GM23338 (cell line): ENCODE measurements around the gene GGT7. TPM values are rescaled to one million over a fixed set of nuclear protein-coding genes. Genes with fewer than 3 reads are reported as not detected.

Source experiments
- ATAC-seq: fragments of 200-7000 bp; cut with Tn5 transposase; 3 replicates; pipeline ENCODE4 v1.9.1; 2020
- DNase-seq: peaks from one replicate; pipeline ENCODE4 v3.0.0-alpha.2; 2015; ENCODE audit warnings: low spot score
- H2AFZ ChIP-seq: fragments of 200-600 bp; sonication (generic); 2 replicates; pipeline ENCODE4 v1.8.0; 2016; ENCODE audit warnings: antibody characterized with exemption, mild to moderate bottlenecking, moderate library complexity
- H3F3A ChIP-seq: fragments of 200-600 bp; sonication (generic); replicated peaks from 2 replicates; pipeline ENCODE4 v1.8.0; 2017; ENCODE audit warnings: antibody characterized with exemption, mixed run types, low read depth
- H3K27ac ChIP-seq: fragments of 200-600 bp; sonication (generic); 2 replicates; pipeline ENCODE4 v1.6.1; 2016; ENCODE audit warnings: low read depth
- H3K27me3 ChIP-seq: fragments of 200-600 bp; sonication (generic); 2 replicates; pipeline ENCODE4 v1.8.0; 2016; ENCODE audit warnings: mild to moderate bottlenecking, mixed run types, moderate library complexity; ENCODE audit not compliant: insufficient read depth
- H3K36me3 ChIP-seq: fragments of 200-600 bp; sonication (generic); 2 replicates; pipeline ENCODE4 v1.8.0; 2016; ENCODE audit warnings: mild to moderate bottlenecking; ENCODE audit not compliant: insufficient read depth
- H3K4me1 ChIP-seq: fragments of 200-600 bp; sonication (generic); 2 replicates; pipeline ENCODE4 v1.8.0; 2016; ENCODE audit warnings: mild to moderate bottlenecking, moderate library complexity; ENCODE audit not compliant: insufficient read depth
- H3K4me2 ChIP-seq: fragments of 200-600 bp; sonication (generic); 2 replicates; pipeline ENCODE4 v1.7.1; 2017; ENCODE audit warnings: mixed run types
- H3K4me3 ChIP-seq: fragments of 200-600 bp; sonication (generic); 2 replicates; pipeline ENCODE4 v1.6.1; 2016; ENCODE audit warnings: mixed run types
- H3K79me2 ChIP-seq: fragments of 200-600 bp; sonication (generic); replicated peaks from 2 replicates; pipeline ENCODE4 v1.8.0; 2017; ENCODE audit warnings: mild to moderate bottlenecking; ENCODE audit not compliant: insufficient read depth
- H3K9me2 ChIP-seq: fragments of 200-600 bp; sonication (generic); 2 replicates; pipeline ENCODE4 v1.8.0; 2017; ENCODE audit not compliant: insufficient read depth
- H4K20me1 ChIP-seq: fragments of 200-600 bp; sonication (generic); replicated peaks from 2 replicates; pipeline ENCODE4 v1.8.0; 2017; ENCODE audit warnings: mild to moderate bottlenecking; ENCODE audit not compliant: insufficient read depth
- H3K27ac Mint-ChIP-seq: 2 replicates; pipeline ENCODE4 v1.8.0; 2020; ENCODE audit warnings: inconsistent platforms, mild to moderate bottlenecking, moderate library complexity, mixed read lengths
- H3K27me3 Mint-ChIP-seq: 3 replicates; pipeline ENCODE4 v1.8.0; 2022; ENCODE audit warnings: low read depth, mild to moderate bottlenecking, moderate library complexity, mixed read lengths, inconsistent platforms; ENCODE audit not compliant: insufficient read depth, poor library complexity
- H3K36me3 Mint-ChIP-seq: 3 replicates; pipeline ENCODE4 v1.8.0; 2021; ENCODE audit warnings: low read depth, mild to moderate bottlenecking, inconsistent platforms, moderate library complexity, mixed read lengths
- H3K4me1 Mint-ChIP-seq: 3 replicates; pipeline ENCODE4 v1.8.0; 2020; ENCODE audit warnings: mild to moderate bottlenecking, inconsistent platforms, mixed read lengths
- H3K4me3 Mint-ChIP-seq: 3 replicates; pipeline ENCODE4 v1.8.0; 2021; ENCODE audit warnings: moderate library complexity, mild to moderate bottlenecking, inconsistent platforms, mixed read lengths
- H3K9me3 Mint-ChIP-seq: 3 replicates; pipeline ENCODE4 v1.8.0; 2020; ENCODE audit warnings: moderate library complexity, mild to moderate bottlenecking, inconsistent platforms, mixed read lengths
- CREB1 ChIP-seq: fragments of 250-450 bp; sonication (Bioruptor Pico); IDR thresholded peaks from 2 replicates; pipeline ENCODE4 v1.5.0; 2020; ENCODE audit warnings: low read depth, mild to moderate bottlenecking, moderate library complexity
- CTCF ChIP-seq, 2 experiments: fragments of 200-600 bp in 1 of 2; sonication (generic) in 1 of 2; conservative IDR thresholded peaks; 2 replicates each; pipeline versions ENCODE4 v1.5.1 to v1.6.1; 2016 to 2017; ENCODE audit warnings: antibody characterized with exemption in 2 of 2, low read depth in 2 of 2, mild to moderate bottlenecking in 2 of 2, moderate library complexity in 1 of 2
- ETS1 ChIP-seq: IDR thresholded peaks from 2 replicates; pipeline ENCODE4 v1.6.1; 2016; ENCODE audit warnings: antibody characterized with exemption
- EZH2 ChIP-seq: fragments of 200-600 bp; sonication (generic); IDR thresholded peaks from one replicate; pipeline ENCODE4 v1.8.0; 2017; ENCODE audit warnings: antibody characterized with exemption, mild to moderate bottlenecking, low read depth; ENCODE audit not compliant: unreplicated experiment
- EZH2phosphoT487 ChIP-seq: fragments of 200-600 bp; sonication (generic); IDR thresholded peaks from one replicate; pipeline ENCODE4 v1.8.1; 2018; ENCODE audit warnings: antibody characterized with exemption; ENCODE audit not compliant: unreplicated experiment
- JUNB ChIP-seq: IDR thresholded peaks from one replicate; pipeline ENCODE4 v1.6.1; 2016; ENCODE audit warnings: antibody characterized with exemption; ENCODE audit not compliant: unreplicated experiment
- NANOG ChIP-seq: IDR thresholded peaks from 2 replicates; pipeline ENCODE4 v1.6.1; 2016; ENCODE audit warnings: antibody characterized with exemption, borderline replicate concordance
- POLR2AphosphoS5 ChIP-seq: IDR thresholded peaks from 2 replicates; pipeline ENCODE4 v1.6.1; 2016; ENCODE audit warnings: antibody characterized with exemption, low read depth
- REST ChIP-seq: IDR thresholded peaks from one replicate; pipeline ENCODE4 v1.6.1; 2018; ENCODE audit warnings: antibody characterized with exemption; ENCODE audit not compliant: unreplicated experiment
- STAT1 ChIP-seq: IDR thresholded peaks from one replicate; pipeline ENCODE4 v1.6.1; 2016; ENCODE audit warnings: antibody characterized with exemption; ENCODE audit not compliant: unreplicated experiment
- ZNF114 ChIP-seq: fragments of 250-450 bp; sonication (Bioruptor Pico); IDR thresholded peaks from 2 replicates; pipeline ENCODE4 v1.5.0; 2020; ENCODE audit warnings: mild to moderate bottlenecking, moderate library complexity
- ZNF331 ChIP-seq: fragments of 250-450 bp; sonication (Bioruptor Pico); IDR thresholded peaks from 2 replicates; pipeline ENCODE4 v1.5.0; 2020; ENCODE audit warnings: low read depth, mild to moderate bottlenecking, moderate library complexity
- ZNF462 ChIP-seq: fragments of 250-450 bp; sonication (Bioruptor Pico); IDR thresholded peaks from 2 replicates; pipeline ENCODE4 v1.5.0; 2020; ENCODE audit warnings: mild to moderate bottlenecking, moderate library complexity
- polyA plus RNA-seq: library from polyadenylated mRNA; unstranded; fragments of >200 nt; fragmentation: Nextera tagmentation; extraction: Ambion mirVana; gene quantifications from 2 replicates; pipeline ENCODE4 v1.2.1, GENCODE V29; 2016
- total RNA-seq: library from RNA; depleted of rRNA; stranded (reverse); fragments of >200 nt; shearing (Covaris generic); gene quantifications from 2 replicates; pipeline ENCODE4 v1.2.3, GENCODE V29; 2014

GGT7 gene
- total and polyA plus RNA-seq, 2 experiments from 2014 or later, result 23.6 to 24.6 TPM

- TF ChIP-seq CREB1 (CRISPR knock-in tag), result no peak
- TF ChIP-seq EZH2, result no peak
- no peak for TF ChIP-seq ZNF114 (CRISPR knock-in tag)
Observed at GRCh38 chr20:34884260-34884659, 11.6 kb upstream of the GGT7 start (continued).

- no peaks in the 10 kb centered on the region for H3K9me2 ChIP-seq
- no peaks in the 10 kb centered on the region for H3K27me3 Mint-ChIP-seq
- no peak overlapping the region for H3K4me2 ChIP-seq
- H3K36me3 Mint-ChIP-seq, result no peaks in the 10 kb centered on the region; the same call in 2 of the 3 replicates
- no peak for ATAC-seq
- H3K4me1 ChIP-seq, result 0 out of 2 replicates have a peak, but pooled peaks cover 7% of the 10 kb centered on the region
- H3K27ac ChIP-seq, result no peak overlapping the region
- H3K4me1 Mint-ChIP-seq, result no peaks in the 10 kb centered on the region; the same call in 1 of the 3 replicates
- H3K27me3 ChIP-seq, result no peaks in the 10 kb centered on the region
- no peaks in the 10 kb centered on the region for H3K9me3 Mint-ChIP-seq
- H3K4me3 Mint-ChIP-seq, result no peak overlapping the region
- TF ChIP-seq CTCF (conservative IDR thresholded peaks at IDR 0.05; ENCODE audit: low read depth in 2 of 2) (no peak), EZH2 (no peak), CREB1 (CRISPR knock-in tag) (no peak), REST (no peak), POLR2AphosphoS5 (no peak), ZNF462 (CRISPR knock-in tag) (no peak), EZH2phosphoT487 (no peak), ZNF114 (CRISPR knock-in tag) (no peak), NANOG (no peak), ZNF331 (CRISPR knock-in tag) (no peak), STAT1 (no peak), JUNB (no peak), ETS1 (no peak)
- no peak for DNase-seq
- H3F3A ChIP-seq, result no peaks in the 10 kb centered on the region
- H4K20me1 ChIP-seq, result peaks cover 10% of the 10 kb centered on the region
- no peaks in the 10 kb centered on the region; the same call in 1 of the 2 replicates for H3K36me3 ChIP-seq
- no peak overlapping the region for H2AFZ ChIP-seq
- peaks cover 13% of the 10 kb centered on the region for H3K79me2 ChIP-seq
- H3K4me3 ChIP-seq, result no peak overlapping the region
- no peak overlapping the region for H3K27ac Mint-ChIP-seq
Observed at GRCh38 chr20:34883809-34884208, 11.2 kb upstream of the GGT7 start.
